Endodermal cell (in vitro differentiated cells): ENCODE results near the gene SLC12A4. TPM values are rescaled to one million over a fixed set of nuclear protein-coding genes. Genes with fewer than 3 reads are reported as not detected.
A peak's percentile ranks its signal among the peaks of the same experiment; 100 is the strongest.

Experiments
- DNase-seq: peaks from one replicate; pipeline ENCODE4 v3.0.0-alpha.2; 2017
- H3K27ac ChIP-seq: 2 replicates; pipeline ENCODE4 v1.5.1; 2013; ENCODE audit warnings: mild to moderate bottlenecking, low read depth, low read length, moderate library complexity
- H3K27me3 ChIP-seq: 2 replicates; pipeline ENCODE4 v1.6.1; 2013; ENCODE audit warnings: mild to moderate bottlenecking, low read length, moderate library complexity; ENCODE audit not compliant: insufficient read depth, control insufficient read depth, poor library complexity, severe bottlenecking
- H3K36me3 ChIP-seq: 2 replicates; pipeline ENCODE4 v1.7.0; 2013; ENCODE audit warnings: mild to moderate bottlenecking, low read length, moderate library complexity; ENCODE audit not compliant: control insufficient read depth, insufficient read depth
- H3K4me1 ChIP-seq: one replicate; pipeline ENCODE4 v1.7.0; 2013; ENCODE audit warnings: low read length; ENCODE audit not compliant: control insufficient read depth, insufficient read depth
- H3K4me3 ChIP-seq: 2 replicates; pipeline ENCODE4 v1.5.1; 2013; ENCODE audit warnings: mild to moderate bottlenecking, low read length, moderate library complexity
- H3K9ac ChIP-seq: 2 replicates; pipeline ENCODE4 v1.6.1; 2013; ENCODE audit warnings: mild to moderate bottlenecking, low read length, moderate library complexity; ENCODE audit not compliant: poor library complexity, severe bottlenecking; ENCODE audit errors: extremely low read depth
- H3K9me3 ChIP-seq: 2 replicates; pipeline ENCODE4 v1.6.1; 2013; ENCODE audit warnings: mild to moderate bottlenecking, low read length, moderate library complexity; ENCODE audit not compliant: control insufficient read depth
- H3K27ac Mint-ChIP-seq: 2 replicates; pipeline ENCODE4 v1.8.0; 2020; ENCODE audit warnings: mixed read lengths
- H3K27me3 Mint-ChIP-seq: 2 replicates; pipeline ENCODE4 v1.8.0; 2021; ENCODE audit warnings: mild to moderate bottlenecking, mixed read lengths; ENCODE audit not compliant: insufficient read depth
- H3K36me3 Mint-ChIP-seq: 2 replicates; pipeline ENCODE4 v1.8.0; 2020; ENCODE audit warnings: low read depth, mixed read lengths
- H3K4me1 Mint-ChIP-seq: 2 replicates; pipeline ENCODE4 v1.8.0; 2020; ENCODE audit warnings: mixed read lengths
- H3K4me3 Mint-ChIP-seq: 2 replicates; pipeline ENCODE4 v1.8.0; 2020; ENCODE audit warnings: mild to moderate bottlenecking, moderate library complexity, mixed read lengths
- H3K9me3 Mint-ChIP-seq: 2 replicates; pipeline ENCODE4 v1.8.0; 2020; ENCODE audit warnings: mild to moderate bottlenecking, mixed read lengths
- CTCF ChIP-seq: fragments of 200-600 bp; sonication (generic); conservative IDR thresholded peaks from 2 replicates; pipeline ENCODE4 v1.5.0; 2021; ENCODE audit warnings: antibody characterized with exemption, mild to moderate bottlenecking
- WGBS, 2 experiments: methylation state at CpG; one replicate each; pipeline versions ENCODE4 v1.1.5 to v1.1.7; 2013; ENCODE audit warnings: missing lambda C conversion rate in 2 of 2, mixed read lengths in 1 of 2; ENCODE audit not compliant: insufficient coverage in 1 of 2, insufficient read length in 1 of 2; 5-methylcytosine and 5-hydroxymethylcytosine counted together
- total RNA-seq, 2 donors: library from RNA; stranded (reverse); fragmentation: NEBNext Ultra II Directional in 1 of 2; extraction: Animal tissue kit (Norgen Biotek cat#: 25700) in 1 of 2; gene quantifications; 2 replicates in 1 of 2; 3 replicates in 1 of 2; pipeline ENCODE4 v1.2.1, GENCODE V29; 2021

Gene SLC12A4
- total RNA-seq, 2 donors from 2014 or later = 37.9 to 43.4 TPM

- H3K27me3 Mint-ChIP-seq = no peaks in the 10 kb centered on the region
- Histone ChIP-seq H3K27me3 (no peaks in the 10 kb centered on the region), H3K27ac (no peak overlapping the region), H3K9ac (no peak overlapping the region), H3K9me3 (no peaks in the 10 kb centered on the region), H3K4me3 (no peak overlapping the region), H3K4me1 (no peaks in the 10 kb centered on the region), H3K36me3 (no peaks in the 10 kb centered on the region)
- H3K27ac Mint-ChIP-seq = no peak overlapping the region
- 97 to 100% methylated on average over 3 of the region's 3 CpGs for WGBS, 2 experiments
- H3K36me3 Mint-ChIP-seq = no peaks in the 10 kb centered on the region
- peaks cover 16% of the 10 kb centered on the region for H3K4me1 Mint-ChIP-seq
- no peaks in the 10 kb centered on the region for H3K9me3 Mint-ChIP-seq
- DNase-seq = no peak
- no peak overlapping the region for H3K4me3 Mint-ChIP-seq
- no peak for TF ChIP-seq CTCF
Measured at GRCh38 chr16:67897231-67897630, 71.2 kb downstream of the SLC12A4 start.

- Mint-ChIP-seq H3K4me1 (peaks cover 16% of the 10 kb centered on the region), H3K9me3 (no peaks in the 10 kb centered on the region), H3K4me3 (peak overlapping the region; percentile 96), H3K27me3 (no peaks in the 10 kb centered on the region), H3K27ac (peak overlapping the region; percentile 99), H3K36me3 (no peaks in the 10 kb centered on the region)
- no peaks in the 10 kb centered on the region for H3K27me3 ChIP-seq
- H3K36me3 ChIP-seq = no peaks in the 10 kb centered on the region
- no peak for TF ChIP-seq CTCF
- H3K4me3 ChIP-seq = peak overlapping the region; percentile 91
- peak overlapping the region; percentile 99 for H3K9ac ChIP-seq
- H3K4me1 ChIP-seq = no peaks in the 10 kb centered on the region
- WGBS, 2 experiments = 39 to 41% methylated on average over 14 of the region's 14 CpGs
- DNase-seq = no peak
- H3K27ac ChIP-seq = peak overlapping the region; percentile 85
- H3K9me3 ChIP-seq = no peaks in the 10 kb centered on the region
Measured at GRCh38 chr16:67893743-67894399, 74.6 kb downstream of the SLC12A4 start.

Other genes starting within 250 kb of the SLC12A4 start
- 10 to 100 TPM; 18.2 to 21.2 TPM for gene GFOD2, start 249.3 kb downstream of the SLC12A4 start, total RNA-seq
- gene RANBP10, start 162.1 kb downstream of the SLC12A4 start, total RNA-seq = 10 to 100 TPM; 19.2 to 22.5 TPM
- 1 to 10 TPM; 2.8 to 3.2 TPM for gene TSNAXIP1, start 161.7 kb downstream of the SLC12A4 start, total RNA-seq
- 10 to 100 TPM; 28.0 to 32.9 TPM for gene THAP11, start 126.3 kb downstream of the SLC12A4 start, total RNA-seq
- gene NUTF2, start 121.7 kb downstream of the SLC12A4 start, total RNA-seq = 100 to 1,000 TPM; 201 to 218 TPM
- gene CENPT, start 120.9 kb downstream of the SLC12A4 start, total RNA-seq = 10 to 100 TPM; 43.7 to 57.2 TPM
- 10 to 100 TPM; 69.2 to 74.3 TPM for gene EDC4, start 95.6 kb downstream of the SLC12A4 start, total RNA-seq
- gene NRN1L, start 83.8 kb downstream of the SLC12A4 start, total RNA-seq = 1 to 10 TPM; 7.0 to 7.3 TPM
- gene PSKH1, start 75.4 kb downstream of the SLC12A4 start, total RNA-seq = 10 to 100 TPM; 32.1 to 37.4 TPM
- 1 to 10 TPM in 1 of 2 donors, under 1 TPM in 1; 0.66 to 2.3 TPM for gene CTRL, start 36.8 kb downstream of the SLC12A4 start, total RNA-seq
- gene PSMB10, start 31.8 kb downstream of the SLC12A4 start, total RNA-seq = 10 to 100 TPM; 15.5 to 16.5 TPM
- gene LCAT, start 24.5 kb downstream of the SLC12A4 start, total RNA-seq = 10 to 100 TPM in 1 of 2 donors, 1 to 10 TPM in 1; 8.4 to 14.3 TPM
- 1 to 10 TPM; 2.9 to 3.5 TPM for gene DPEP3, start 11.9 kb upstream of the SLC12A4 start, total RNA-seq
- under 1 TPM in 1 of 2 donors, not detected in 1; 0.20 TPM for gene DPEP2, start 30.8 kb upstream of the SLC12A4 start, total RNA-seq
- gene DPEP2NB, start 47.3 kb upstream of the SLC12A4 start, total RNA-seq = not detected
- gene DDX28, start 54.6 kb upstream of the SLC12A4 start, total RNA-seq = 10 to 100 TPM; 12.1 to 12.3 TPM
- 10 to 100 TPM; 23.4 to 24.0 TPM for gene DUS2, start 54.6 kb upstream of the SLC12A4 start, total RNA-seq
- gene NFATC3, start 116.7 kb upstream of the SLC12A4 start, total RNA-seq = 10 to 100 TPM; 27.4 to 30.1 TPM